ENCODE results near the gene EDC3. TPM values are rescaled to one million over a fixed set of nuclear protein-coding genes. Genes with fewer than 3 reads are reported as not detected.

The EDC3 gene
- total RNA-seq, 1 donor from 2014 or later = 49.5 TPM

DNA sequence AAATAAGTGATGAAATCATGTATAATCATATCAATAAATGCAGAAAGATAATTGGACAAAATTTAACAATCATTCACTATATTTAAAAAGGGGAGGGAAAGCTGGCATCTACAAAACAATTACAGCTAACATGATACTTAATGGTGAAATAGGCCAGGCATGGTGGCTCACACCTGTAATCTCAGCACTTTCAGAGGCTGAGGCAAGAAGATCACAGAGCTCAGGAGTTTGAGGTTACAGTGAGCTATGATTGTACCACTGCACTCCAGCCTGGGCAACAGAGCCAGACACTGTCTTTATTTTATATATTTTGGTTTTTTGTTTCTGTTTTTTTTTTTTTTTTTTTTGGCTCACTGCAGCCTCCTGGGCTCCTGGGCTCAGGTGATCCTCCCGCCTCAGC is 12.1 kb downstream of the EDC3 start:
- CTCF ChIA-PET = no interaction called here
- no peaks in the 10 kb centered on the region for H3K27me3 Mint-ChIP-seq
- H3K9me3 Mint-ChIP-seq = peaks cover 2% of the 10 kb centered on the region
- intact Hi-C loops (cut with micrococcal nuclease) = no loop called here
- DNase-seq = no peak
- peaks cover 10% of the 10 kb centered on the region for H3K4me1 Mint-ChIP-seq
- POLR2A ChIA-PET = interaction anchor here (0.6 to 0.7 kb wide), 2 partner anchors 276 to 942 kb away, joined by 3 to 8 read pairs; partner anchors contain the start of gene SNUPN
- H3K36me3 Mint-ChIP-seq (ENCODE audit: low read depth) = peaks cover 25% of the 10 kb centered on the region
- H3K27ac Mint-ChIP-seq = no peak overlapping the region
- ATAC-seq (ENCODE audit: low read depth) = no peak
- TF ChIP-seq CTCF (IDR thresholded peaks at IDR 0.05) = no peak
- H3K4me3 Mint-ChIP-seq = no peak overlapping the region

DNA sequence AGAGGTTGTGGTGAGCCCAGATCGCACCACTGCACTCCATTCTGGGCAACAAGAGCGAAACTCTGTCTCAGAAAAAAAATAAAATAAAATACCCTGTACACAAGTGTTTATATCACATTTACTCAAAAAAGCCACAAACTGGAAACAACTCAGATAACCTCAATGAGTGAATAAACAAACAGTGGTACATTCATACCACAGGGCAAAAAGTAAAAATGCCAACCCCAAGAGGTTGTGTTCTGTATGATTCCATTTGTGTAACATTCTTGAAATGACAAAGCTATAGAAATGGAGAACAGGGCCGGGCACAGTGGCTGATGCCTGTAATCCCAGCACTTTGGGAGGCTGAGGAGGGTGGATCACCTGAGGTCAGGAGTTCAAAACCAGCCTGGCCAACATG is 12.9 kb downstream of the EDC3 start:
- intact Hi-C loops (cut with micrococcal nuclease) = no loop called here
- H3K9me3 Mint-ChIP-seq = peaks cover 2% of the 10 kb centered on the region
- H3K27me3 Mint-ChIP-seq = no peaks in the 10 kb centered on the region
- ATAC-seq (ENCODE audit: low read depth) (no peak), DNase-seq (no peak)
- peaks cover 7% of the 10 kb centered on the region for H3K4me1 Mint-ChIP-seq
- ChIA-PET POLR2A (no interaction called here), CTCF (no interaction called here)
- TF ChIP-seq CTCF (IDR thresholded peaks at IDR 0.05) = no peak
- H3K36me3 Mint-ChIP-seq (ENCODE audit: low read depth) = peaks cover 25% of the 10 kb centered on the region
- no peak overlapping the region for H3K27ac Mint-ChIP-seq
- H3K4me3 Mint-ChIP-seq = no peak overlapping the region

DNA sequence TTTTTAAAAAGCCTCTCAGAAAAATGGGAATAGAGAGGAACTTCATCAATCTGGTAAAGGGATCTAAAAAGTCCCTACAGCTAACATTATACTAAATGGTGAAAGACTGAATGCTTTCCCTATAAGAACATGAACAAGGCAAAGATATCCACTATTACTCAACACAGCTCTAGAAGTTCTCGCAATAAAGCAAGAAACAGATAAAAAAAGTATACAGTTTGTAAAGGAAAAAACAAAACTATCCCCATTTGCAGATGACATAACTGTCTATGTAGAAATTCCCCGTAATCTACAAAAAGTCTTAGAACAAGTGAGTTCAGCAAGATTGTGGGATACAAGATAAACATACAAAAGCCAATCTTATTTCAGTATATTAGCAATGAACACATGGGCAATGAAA is 15.4 kb downstream of the EDC3 start:
- TF ChIP-seq CTCF (IDR thresholded peaks at IDR 0.05) = no peak
- no peak for DNase-seq
- Mint-ChIP-seq H3K9me3 (peaks cover 2% of the 10 kb centered on the region), H3K36me3 (ENCODE audit: low read depth) (peaks cover 19% of the 10 kb centered on the region), H3K27ac (no peak overlapping the region), H3K27me3 (no peaks in the 10 kb centered on the region), H3K4me1 (peaks cover 7% of the 10 kb centered on the region), H3K4me3 (no peak overlapping the region)
- ChIA-PET POLR2A (no interaction called here), CTCF (no interaction called here)
- intact Hi-C loops (cut with micrococcal nuclease) = no loop called here
- no peak for ATAC-seq (ENCODE audit: low read depth)

DNA sequence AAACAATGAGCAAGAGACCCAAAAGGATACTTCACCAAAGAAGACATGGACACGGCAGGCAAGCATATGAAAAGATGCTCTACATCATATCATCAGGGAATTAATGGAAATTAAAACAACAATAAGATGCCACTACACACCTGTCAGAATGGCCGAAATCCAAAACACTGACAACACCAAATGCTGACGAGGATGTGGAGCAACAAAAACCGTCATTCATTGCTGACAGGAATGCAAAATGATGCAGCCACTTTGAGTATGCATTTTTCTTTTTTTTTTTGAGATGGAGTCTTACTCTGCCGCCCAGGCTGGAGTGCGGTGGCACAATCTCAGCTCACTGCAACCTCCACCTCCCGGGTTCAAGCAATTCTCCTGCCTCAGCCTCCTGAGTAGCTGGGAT is 19.0 kb downstream of the EDC3 start:
- no peaks in the 10 kb centered on the region for H3K27me3 Mint-ChIP-seq
- H3K36me3 Mint-ChIP-seq (ENCODE audit: low read depth) = peaks cover 28% of the 10 kb centered on the region
- no peaks in the 10 kb centered on the region for H3K9me3 Mint-ChIP-seq
- no peak overlapping the region for H3K4me3 Mint-ChIP-seq
- DNase-seq = no peak
- H3K27ac Mint-ChIP-seq = no peak overlapping the region
- intact Hi-C loops (cut with micrococcal nuclease) = no loop called here
- TF ChIP-seq CTCF (IDR thresholded peaks at IDR 0.05) = no peak
- no peak for ATAC-seq (ENCODE audit: low read depth)
- ChIA-PET CTCF (no interaction called here), POLR2A (no interaction called here)
- H3K4me1 Mint-ChIP-seq = peaks cover 5% of the 10 kb centered on the region

DNA sequence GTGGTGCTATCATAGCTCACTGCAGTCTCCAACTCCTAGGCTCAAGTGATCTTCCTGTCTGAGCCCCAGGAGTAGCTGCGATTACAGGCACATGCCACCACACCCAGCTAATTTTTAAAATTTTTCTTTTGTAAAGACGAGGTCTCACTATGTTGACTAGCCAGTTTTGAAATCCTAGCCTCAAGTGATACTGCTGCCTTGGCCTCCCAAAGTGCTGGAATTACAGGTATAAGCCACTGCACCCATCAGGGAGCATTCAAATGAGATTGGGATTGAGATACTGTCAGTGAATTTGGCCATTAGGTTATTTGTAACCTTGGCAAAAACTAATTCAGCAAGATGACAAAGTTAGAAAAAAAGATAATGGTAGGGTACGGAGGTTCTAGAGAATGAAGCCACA is 21.7 kb downstream of the EDC3 start:
- CTCF ChIA-PET = no interaction called here
- intact Hi-C loops (cut with micrococcal nuclease) = no loop called here
- no peaks in the 10 kb centered on the region for H3K9me3 Mint-ChIP-seq
- TF ChIP-seq CTCF (IDR thresholded peaks at IDR 0.05) = no peak
- H3K27ac Mint-ChIP-seq = no peak overlapping the region
- no peaks in the 10 kb centered on the region for H3K27me3 Mint-ChIP-seq
- ATAC-seq (ENCODE audit: low read depth) = no peak
- DNase-seq = no peak
- no peak overlapping the region for H3K4me3 Mint-ChIP-seq
- POLR2A ChIA-PET = no interaction called here
- peaks cover 47% of the 10 kb centered on the region for H3K36me3 Mint-ChIP-seq (ENCODE audit: low read depth)
- H3K4me1 Mint-ChIP-seq = peaks cover 5% of the 10 kb centered on the region
